ENCODE results near the gene DMBX1.

DNA sequence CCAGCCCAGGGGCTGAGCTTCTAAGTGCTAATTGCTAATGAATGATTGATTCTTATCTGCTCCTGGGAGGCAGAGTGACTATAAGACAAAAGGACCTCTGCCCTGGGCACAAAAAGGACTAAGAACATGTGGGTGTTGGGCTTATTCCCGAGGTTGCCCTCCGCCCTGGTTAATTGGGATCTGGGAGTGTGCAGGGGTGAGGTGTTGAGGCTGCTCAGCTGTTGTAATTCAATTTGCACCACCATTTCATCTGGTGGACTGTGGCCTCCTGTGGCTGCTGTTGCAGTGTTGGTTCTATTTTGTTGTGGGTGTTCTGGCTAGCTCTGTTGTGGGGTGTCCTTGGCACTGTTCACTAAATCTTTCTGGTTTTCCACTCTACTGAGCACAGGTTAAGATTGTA is 48.5 kb downstream of the DMBX1 start:
- TF ChIP-seq, protein P1, sequence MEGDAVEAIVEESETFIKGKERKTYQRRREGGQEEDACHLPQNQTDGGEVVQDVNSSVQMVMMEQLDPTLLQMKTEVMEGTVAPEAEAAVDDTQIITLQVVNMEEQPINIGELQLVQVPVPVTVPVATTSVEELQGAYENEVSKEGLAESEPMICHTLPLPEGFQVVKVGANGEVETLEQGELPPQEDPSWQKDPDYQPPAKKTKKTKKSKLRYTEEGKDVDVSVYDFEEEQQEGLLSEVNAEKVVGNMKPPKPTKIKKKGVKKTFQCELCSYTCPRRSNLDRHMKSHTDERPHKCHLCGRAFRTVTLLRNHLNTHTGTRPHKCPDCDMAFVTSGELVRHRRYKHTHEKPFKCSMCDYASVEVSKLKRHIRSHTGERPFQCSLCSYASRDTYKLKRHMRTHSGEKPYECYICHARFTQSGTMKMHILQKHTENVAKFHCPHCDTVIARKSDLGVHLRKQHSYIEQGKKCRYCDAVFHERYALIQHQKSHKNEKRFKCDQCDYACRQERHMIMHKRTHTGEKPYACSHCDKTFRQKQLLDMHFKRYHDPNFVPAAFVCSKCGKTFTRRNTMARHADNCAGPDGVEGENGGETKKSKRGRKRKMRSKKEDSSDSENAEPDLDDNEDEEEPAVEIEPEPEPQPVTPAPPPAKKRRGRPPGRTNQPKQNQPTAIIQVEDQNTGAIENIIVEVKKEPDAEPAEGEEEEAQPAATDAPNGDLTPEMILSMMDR (IDR thresholded peaks at IDR 0.05; ENCODE audit: low read length), result no peak
- no peak for TF ChIP-seq EZH2 (IDR thresholded peaks at IDR 0.05; ENCODE audit: borderline replicate concordance, low read length)
